ENCODE results near the gene UROS. TPM values are rescaled to one million over a fixed set of nuclear protein-coding genes. Genes with fewer than 3 reads are reported as not detected.

UROS gene
- polyA plus RNA-seq, 1 donor from 2014 or later = 103 TPM

- Histone ChIP-seq H3K9me3 (ENCODE audit: low read length) (no peaks in the 10 kb centered on the region), H3K9ac (ENCODE audit: low read length) (no peak overlapping the region), H3K27ac (ENCODE audit: low read length) (no peak overlapping the region), H3K4me3 (ENCODE audit: low read length) (no peak overlapping the region), H3K79me2 (replicated peaks; ENCODE audit: insufficient read depth, low read length) (no peaks in the 10 kb centered on the region), H3K9me2 (ENCODE audit: insufficient read depth, low read length) (no peaks in the 10 kb centered on the region), H3F3A (ENCODE audit: insufficient read depth, low read length, poor library complexity, severe bottlenecking) (no peaks in the 10 kb centered on the region), H4K20me1 (ENCODE audit: insufficient read depth) (no peaks in the 10 kb centered on the region), H2AFZ (ENCODE audit: low read depth, low read length) (no peak overlapping the region), H3K27me3 (ENCODE audit: insufficient read depth, low read depth, low read length) (no peaks in the 10 kb centered on the region), H3K4me2 (ENCODE audit: low read length) (no peak overlapping the region), H3K36me3 (ENCODE audit: insufficient read depth, low read length) (no peaks in the 10 kb centered on the region)
- TF ChIP-seq RAD21 (conservative IDR thresholded peaks at IDR 0.05) (no peak), SMC3 (conservative IDR thresholded peaks at IDR 0.05; ENCODE audit: poor library complexity) (no peak), EP300 (conservative IDR thresholded peaks at IDR 0.05; ENCODE audit: poor library complexity, severe bottlenecking) (no peak), TAF1 (IDR thresholded peaks at IDR 0.05; ENCODE audit: low read depth) (no peak), EZH2 (IDR thresholded peaks at IDR 0.05; ENCODE audit: borderline replicate concordance, insufficient read depth, low read length, poor library complexity, severe bottlenecking) (no peak), POLR2AphosphoS5 (IDR thresholded peaks at IDR 0.05) (no peak), CTCF (IDR thresholded peaks at IDR 0.05; ENCODE audit: poor library complexity, severe bottlenecking) (no peak), MXI1 (conservative IDR thresholded peaks at IDR 0.05; ENCODE audit: poor library complexity, severe bottlenecking) (no peak)
Measured at GRCh38 chr10:125774581-125775191, 48.4 kb downstream of the UROS start.

DNA sequence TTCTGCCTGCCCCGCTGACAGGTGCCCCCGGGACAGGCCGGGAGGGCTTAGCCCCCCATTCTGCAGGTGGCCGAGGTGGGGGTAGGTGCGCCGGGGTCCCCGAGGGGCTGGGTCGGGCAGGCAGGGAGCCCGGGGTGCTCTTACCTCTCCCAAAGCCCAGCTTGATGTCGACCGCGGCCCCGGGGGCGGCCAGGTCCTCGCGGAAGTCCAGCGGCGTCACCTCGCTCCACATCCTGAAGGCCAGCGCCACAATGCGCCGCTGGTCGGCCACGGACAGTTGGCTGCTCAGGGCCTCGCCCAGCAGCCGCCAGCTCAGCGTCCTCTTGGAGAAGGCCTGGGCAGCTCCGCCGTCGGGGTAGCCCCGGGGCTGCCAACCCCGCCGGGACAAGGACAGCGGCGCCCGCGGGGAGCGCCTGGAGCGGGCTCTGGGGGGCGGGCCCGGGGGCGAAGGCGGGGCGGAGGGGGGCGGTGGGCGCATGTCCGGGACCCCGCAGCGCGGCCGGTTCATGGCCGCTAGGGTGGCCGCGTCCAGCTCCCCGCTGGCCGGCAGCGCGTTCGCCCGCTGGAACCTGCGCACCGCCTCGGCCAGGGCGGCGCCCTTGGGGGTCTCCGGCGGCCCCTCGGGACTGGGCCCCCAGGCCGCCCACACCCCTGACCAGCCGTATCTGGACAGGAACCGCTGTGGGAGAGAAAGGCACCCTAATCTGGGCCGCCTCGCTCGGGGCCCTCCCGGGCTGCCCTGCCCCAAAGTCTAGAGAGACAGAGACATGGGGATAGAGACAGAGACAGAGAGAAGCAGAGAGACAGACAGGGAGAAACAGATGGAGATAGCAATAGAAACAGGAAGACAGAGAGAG is 49.1 kb downstream of the UROS start:
- no peaks in the 10 kb centered on the region for H3K27me3 ChIP-seq (ENCODE audit: insufficient read depth, low read depth, low read length)
- H2AFZ ChIP-seq (ENCODE audit: low read depth, low read length) = no peak overlapping the region
- H3K4me3 ChIP-seq (ENCODE audit: low read length) = no peak overlapping the region
- TF ChIP-seq RAD21 (conservative IDR thresholded peaks at IDR 0.05) = no peak
- no peak for TF ChIP-seq POLR2AphosphoS5 (IDR thresholded peaks at IDR 0.05)
- TF ChIP-seq EZH2 (IDR thresholded peaks at IDR 0.05; ENCODE audit: borderline replicate concordance, insufficient read depth, low read length, poor library complexity, severe bottlenecking) = no peak
- TF ChIP-seq MXI1 (conservative IDR thresholded peaks at IDR 0.05; ENCODE audit: poor library complexity, severe bottlenecking) = no peak
- TF ChIP-seq CTCF (IDR thresholded peaks at IDR 0.05; ENCODE audit: poor library complexity, severe bottlenecking) = no peak
- no peak for TF ChIP-seq SMC3 (conservative IDR thresholded peaks at IDR 0.05; ENCODE audit: poor library complexity)
- no peak for TF ChIP-seq EP300 (conservative IDR thresholded peaks at IDR 0.05; ENCODE audit: poor library complexity, severe bottlenecking)
- TF ChIP-seq REST (IDR thresholded peaks at IDR 0.05; ENCODE audit: borderline replicate concordance) = no peak
- no peak for TF ChIP-seq TAF1 (IDR thresholded peaks at IDR 0.05; ENCODE audit: low read depth)
- H3K27ac ChIP-seq (ENCODE audit: low read length) = no peak overlapping the region
- no peak overlapping the region for H3K9ac ChIP-seq (ENCODE audit: low read length)
- H3K9me2 ChIP-seq (ENCODE audit: insufficient read depth, low read length) = no peaks in the 10 kb centered on the region
- H3K36me3 ChIP-seq (ENCODE audit: insufficient read depth, low read length) = no peaks in the 10 kb centered on the region
- H3K9me3 ChIP-seq (ENCODE audit: low read length) = no peaks in the 10 kb centered on the region
- H3K79me2 ChIP-seq (replicated peaks; ENCODE audit: insufficient read depth, low read length) = no peaks in the 10 kb centered on the region
- H4K20me1 ChIP-seq (ENCODE audit: insufficient read depth) = no peaks in the 10 kb centered on the region
- no peaks in the 10 kb centered on the region for H3F3A ChIP-seq (ENCODE audit: insufficient read depth, low read length, poor library complexity, severe bottlenecking)
- H3K4me2 ChIP-seq (ENCODE audit: low read length) = no peak overlapping the region

Data from neural cell (in vitro differentiated cells).